GM19035 (cell line): ENCODE measurements around the gene GRIK5.

Source experiments
- ATAC-seq: cut with Tn5 transposase; IDR thresholded peaks from one replicate; pipeline ENCODE4 v1.9.1; 2021; ENCODE audit not compliant: unreplicated experiment

The GRIK5 gene

GRCh38 chr19:42095142-42095813 lies 25.3 kb upstream of the GRIK5 start:
- ATAC-seq: no peak

- ATAC-seq: no peak
These were observed 23.9 kb upstream of the GRIK5 start for GRCh38 chr19:42093926-42094325.

- no peak for ATAC-seq
These were observed 23.5 kb upstream of the GRIK5 start for GRCh38 chr19:42093505-42093904.

GRCh38 chr19:42092350-42092749 lies 22.3 kb upstream of the GRIK5 start:
- no peak for ATAC-seq

- ATAC-seq: no peak
These were observed 21.7 kb upstream of the GRIK5 start for GRCh38 chr19:42091742-42092141.

- no peak for ATAC-seq
These were observed 21.3 kb upstream of the GRIK5 start for GRCh38 chr19:42091300-42091699.

- ATAC-seq: no peak
These were observed 20.7 kb upstream of the GRIK5 start for GRCh38 chr19:42090672-42091071.

GRCh38 chr19:42089772-42090171 lies 19.8 kb upstream of the GRIK5 start:
- ATAC-seq: no peak

GRCh38 chr19:42089191-42089750 lies 19.3 kb upstream of the GRIK5 start:
- ATAC-seq: no peak

GRCh38 chr19:42088471-42089190 lies 18.6 kb upstream of the GRIK5 start:
- ATAC-seq: no peak

GRCh38 chr19:42086770-42087550 lies 17.0 kb upstream of the GRIK5 start:
- no peak for ATAC-seq

GRCh38 chr19:42086188-42086736 lies 16.3 kb upstream of the GRIK5 start:
- ATAC-seq: no peak

- ATAC-seq: no peak
These were observed 13.5 kb upstream of the GRIK5 start for GRCh38 chr19:42083537-42083936.

- no peak for ATAC-seq
These were observed 11.7 kb upstream of the GRIK5 start for GRCh38 chr19:42081584-42082203.

- no peak for ATAC-seq
These were observed 10.9 kb upstream of the GRIK5 start for GRCh38 chr19:42080764-42081375.

GRCh38 chr19:42079886-42080763 lies 10.1 kb upstream of the GRIK5 start:
- ATAC-seq: no peak

GRCh38 chr19:42079276-42079669 lies 9.3 kb upstream of the GRIK5 start:
- no peak for ATAC-seq

GRCh38 chr19:42078538-42079275 lies 8.7 kb upstream of the GRIK5 start:
- no peak for ATAC-seq

GRCh38 chr19:42078058-42078457 lies 8.1 kb upstream of the GRIK5 start:
- no peak for ATAC-seq
